Fibroblast of upper back skin (primary cell): ENCODE results near the gene LCN6.
"Not testable (repeated sequence)": the region's sequence is repeated elsewhere in the genome, so short reads cannot be mapped to it uniquely, and the experiment has no call there.

Experiments
- DNase-seq: peaks from one replicate; pipeline ENCODE4 v3.0.0-alpha.2; 2013

The LCN6 gene

DNA sequence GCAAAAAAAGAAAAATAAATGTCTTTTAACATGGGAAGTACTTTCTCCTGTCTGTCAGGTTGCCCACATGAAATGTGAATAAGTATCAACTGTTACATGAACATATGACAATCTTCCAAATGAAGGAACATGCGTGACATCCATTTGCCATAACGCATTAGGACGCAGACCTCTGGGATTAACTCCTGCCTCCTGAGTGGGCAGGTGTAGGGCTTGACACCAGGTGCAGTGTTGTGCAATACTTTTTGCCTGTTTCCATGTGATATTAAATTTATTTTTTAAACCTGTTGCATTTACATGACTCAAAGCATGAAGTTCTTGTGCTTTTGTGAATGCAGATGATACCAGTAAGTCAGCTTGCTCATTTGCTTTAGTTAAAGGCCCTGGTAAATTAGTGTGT, 34.1 kb upstream of the LCN6 start:
- DNase-seq: no peak

- no peak for DNase-seq
These were observed 31.5 kb upstream of the LCN6 start for GRCh38 chr9:136779808-136780207.

GRCh38 chr9:136777359-136777758, 29.0 kb upstream of the LCN6 start:
- DNase-seq: no peak

- DNase-seq: no peak
These were observed 28.6 kb upstream of the LCN6 start for GRCh38 chr9:136776947-136777346.

DNA sequence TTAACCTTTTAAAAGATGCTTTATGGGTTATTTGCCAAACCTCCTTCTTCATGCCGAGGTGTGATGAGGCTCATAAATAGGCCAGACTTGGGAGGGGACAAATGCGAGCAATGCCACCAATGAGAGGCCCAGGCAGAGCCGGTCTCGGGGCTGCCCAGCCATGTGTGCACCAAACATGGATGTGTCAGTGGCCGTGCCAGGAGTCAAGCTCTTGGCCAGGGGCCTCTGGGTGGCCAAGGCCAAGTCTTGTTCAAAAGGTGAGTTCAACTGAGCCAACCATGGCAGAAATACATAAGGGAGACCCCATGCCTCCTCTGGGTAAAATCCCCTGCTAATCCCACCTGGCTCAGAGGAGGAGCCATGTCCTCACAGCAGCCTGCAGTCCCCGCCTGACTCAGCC, 26.9 kb upstream of the LCN6 start:
- no peak for DNase-seq

DNA sequence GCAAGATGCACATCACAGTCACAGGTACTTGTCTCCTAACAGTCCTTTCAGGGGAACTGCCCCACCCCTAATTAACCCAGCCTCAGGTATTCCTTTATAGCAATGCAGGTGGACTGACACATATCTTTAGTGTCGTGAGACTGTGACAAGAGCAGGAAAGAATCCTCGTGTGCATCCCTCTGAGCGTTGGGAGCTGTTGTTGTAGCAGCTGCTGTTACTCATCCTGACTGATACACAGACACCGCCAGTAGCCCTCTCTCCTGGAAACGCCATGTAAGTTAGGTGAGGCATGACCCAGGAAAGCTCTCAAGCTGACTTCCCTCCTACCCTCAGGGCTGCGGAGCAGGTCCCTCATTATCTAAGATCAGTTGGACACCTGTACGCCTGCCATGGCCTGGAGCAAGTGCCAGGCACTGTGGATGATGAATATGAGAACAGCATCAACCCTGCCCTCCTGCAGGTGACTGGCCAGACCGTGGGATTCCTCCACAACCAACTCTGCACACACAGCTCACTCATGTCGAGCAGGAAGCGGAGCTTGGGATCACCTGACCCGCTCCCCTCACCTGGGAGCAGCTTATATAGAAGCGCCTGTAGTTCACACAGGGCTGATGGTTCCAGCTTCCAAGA, 26.2 kb upstream of the LCN6 start:
- DNase-seq: no peak

DNA sequence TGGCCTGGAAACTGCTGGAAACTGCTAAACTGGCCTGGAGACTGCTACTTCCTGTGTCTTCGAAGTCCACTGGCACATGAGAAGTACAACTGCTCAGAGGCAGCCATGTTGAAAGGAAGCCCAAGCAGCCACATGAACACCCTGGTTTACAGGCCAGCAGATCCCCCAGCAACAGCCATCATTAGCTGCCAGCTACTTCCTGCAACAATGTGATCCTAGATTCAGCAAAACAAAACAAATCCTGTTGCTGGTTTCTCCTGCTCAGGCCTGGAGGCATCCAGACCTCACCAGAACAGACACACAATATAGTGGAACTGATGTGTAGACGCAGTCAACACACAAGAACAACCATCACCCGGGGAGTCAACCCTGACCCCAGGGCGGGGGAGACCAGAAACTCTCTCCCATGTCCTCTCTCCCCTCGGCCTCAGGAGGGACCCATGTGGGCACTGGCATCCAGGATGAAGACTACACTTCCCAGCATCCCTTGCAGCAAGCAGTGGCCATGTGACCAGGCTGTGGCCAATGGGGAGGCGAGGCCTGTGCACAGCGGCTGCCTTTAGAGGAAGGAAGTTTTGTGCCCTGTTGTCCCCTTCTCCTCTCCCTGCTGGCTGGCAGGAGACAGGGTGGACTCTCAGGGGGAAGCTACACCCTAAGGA, 25.2 kb upstream of the LCN6 start:
- DNase-seq: no peak

GRCh38 chr9:136771907-136772415, 23.6 kb upstream of the LCN6 start:
- DNase-seq: no peak

GRCh38 chr9:136769710-136770191, 21.4 kb upstream of the LCN6 start:
- no peak for DNase-seq

DNA sequence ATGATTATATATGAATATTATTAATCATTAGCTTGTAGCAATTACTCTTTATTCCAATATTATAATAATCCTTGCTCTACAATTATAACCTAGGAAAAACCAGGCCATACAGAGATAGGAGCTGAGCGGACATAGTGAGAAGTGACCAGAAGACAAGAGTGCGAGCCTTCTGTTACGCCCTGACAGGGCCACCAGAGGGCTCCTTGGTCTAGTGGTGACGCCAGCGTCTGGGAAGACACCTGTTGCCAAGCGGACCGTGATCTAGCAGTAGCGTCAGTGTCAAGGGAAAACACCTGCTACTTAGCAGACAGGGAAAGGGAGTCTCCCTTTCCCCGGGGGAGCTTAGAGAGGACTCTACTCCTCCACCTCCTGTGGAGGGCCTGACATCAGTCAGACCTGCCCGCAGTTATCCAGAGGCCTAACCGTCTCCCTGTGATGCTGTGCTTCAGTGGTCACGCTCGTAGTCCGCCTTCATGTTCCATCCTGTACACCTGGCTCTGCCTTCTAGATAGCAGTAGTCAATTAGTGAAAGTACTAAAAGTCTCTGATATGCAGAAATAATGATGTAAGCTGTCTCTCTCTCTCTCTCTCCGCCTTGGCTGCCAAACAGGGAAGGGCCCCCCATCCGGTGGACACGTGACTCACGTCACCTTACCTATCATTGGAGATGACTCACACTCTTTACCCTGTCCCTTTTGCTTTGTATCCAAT, 18.2 kb upstream of the LCN6 start:
- peak; percentile 24 for DNase-seq

DNA sequence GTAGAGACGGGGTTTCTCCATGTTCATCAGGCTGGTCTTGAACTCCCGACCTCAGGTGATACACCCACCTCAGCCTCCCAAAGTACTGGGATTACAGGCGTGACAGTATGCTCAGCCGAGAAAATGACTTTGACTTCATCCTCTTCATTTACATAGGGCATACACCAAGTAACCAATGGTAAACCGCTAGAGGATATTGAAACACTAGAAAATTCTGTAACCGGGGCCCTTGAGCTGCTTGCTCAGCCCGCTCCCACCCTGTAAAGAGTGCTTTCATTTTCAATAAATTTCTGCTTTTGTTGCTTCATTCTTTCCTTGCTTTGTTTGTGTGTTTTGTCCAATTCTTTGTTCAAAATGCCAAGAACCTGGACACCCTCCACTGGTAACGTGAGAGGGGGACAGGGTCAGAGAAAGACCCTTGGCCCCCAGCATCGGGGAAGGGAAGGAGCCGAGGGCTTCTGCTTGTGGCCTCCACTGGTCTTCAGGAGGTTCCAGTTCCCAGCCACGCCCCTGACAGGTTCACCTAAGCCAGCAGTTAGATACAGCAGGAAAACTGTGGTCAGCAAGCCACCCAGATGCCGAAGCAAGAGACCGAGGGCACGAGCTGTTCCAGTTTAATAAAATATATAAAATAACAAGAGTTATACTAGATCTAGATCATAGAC, 17.6 kb upstream of the LCN6 start:
- DNase-seq: not testable (repeated sequence)

GRCh38 chr9:136765041-136765440, 16.7 kb upstream of the LCN6 start:
- DNase-seq: no peak

- DNase-seq: no peak
These were observed 16.1 kb upstream of the LCN6 start, which contains the start of gene LCN15 for GRCh38 chr9:136764301-136764891. Gene LCN15, minus strand, starts transcription at chr9:136764518. Its CDS starts 30 bp downstream, at chr9:136764488.

DNA sequence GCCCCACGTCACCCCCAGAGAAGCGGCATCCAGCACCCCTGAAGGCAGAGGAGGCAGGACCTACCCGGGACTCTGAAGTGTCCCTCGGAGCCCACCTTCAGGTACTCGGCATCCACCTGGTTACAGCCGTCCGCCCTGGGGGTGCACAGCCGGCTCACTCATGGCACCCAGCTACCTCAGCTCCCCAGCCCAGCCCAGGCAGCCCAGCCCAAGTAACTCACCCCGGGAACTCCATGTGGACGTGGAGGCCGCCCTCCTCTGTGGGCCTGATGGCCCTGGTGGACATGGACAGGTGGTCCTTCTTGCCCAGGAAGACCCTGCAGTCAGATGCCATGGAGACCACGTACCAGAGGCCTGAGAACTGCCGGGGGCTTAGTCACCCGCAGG, 15.3 kb upstream of the LCN6 start:
- DNase-seq: no peak

- peak; percentile 4 for DNase-seq
These were observed 14.8 kb upstream of the LCN6 start for GRCh38 chr9:136762915-136763648.

- DNase-seq: no peak
These were observed 13.9 kb upstream of the LCN6 start for GRCh38 chr9:136762221-136762691.

DNA sequence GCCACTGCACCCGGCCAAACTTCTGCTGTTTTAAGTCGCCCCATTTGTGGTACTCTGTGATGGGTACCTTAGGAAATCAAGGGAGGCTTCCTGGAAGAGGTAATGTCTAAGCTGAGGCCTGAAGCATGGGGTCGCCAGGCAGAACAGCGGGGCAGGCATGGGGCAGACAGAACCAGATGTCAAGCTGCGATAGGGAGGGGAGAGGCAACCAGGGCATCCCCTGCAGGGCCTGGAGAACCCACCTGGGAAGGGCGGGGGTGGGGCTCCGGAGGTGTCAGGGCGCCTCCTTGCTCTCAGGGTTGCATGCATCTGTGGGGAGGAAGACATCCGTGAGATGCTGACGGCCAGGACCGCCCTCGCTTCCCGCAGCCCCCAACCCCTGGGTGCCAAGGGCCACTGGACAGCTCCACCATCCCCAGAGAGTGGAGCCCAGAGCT, 13.2 kb upstream of the LCN6 start:
- DNase-seq: no peak

DNA sequence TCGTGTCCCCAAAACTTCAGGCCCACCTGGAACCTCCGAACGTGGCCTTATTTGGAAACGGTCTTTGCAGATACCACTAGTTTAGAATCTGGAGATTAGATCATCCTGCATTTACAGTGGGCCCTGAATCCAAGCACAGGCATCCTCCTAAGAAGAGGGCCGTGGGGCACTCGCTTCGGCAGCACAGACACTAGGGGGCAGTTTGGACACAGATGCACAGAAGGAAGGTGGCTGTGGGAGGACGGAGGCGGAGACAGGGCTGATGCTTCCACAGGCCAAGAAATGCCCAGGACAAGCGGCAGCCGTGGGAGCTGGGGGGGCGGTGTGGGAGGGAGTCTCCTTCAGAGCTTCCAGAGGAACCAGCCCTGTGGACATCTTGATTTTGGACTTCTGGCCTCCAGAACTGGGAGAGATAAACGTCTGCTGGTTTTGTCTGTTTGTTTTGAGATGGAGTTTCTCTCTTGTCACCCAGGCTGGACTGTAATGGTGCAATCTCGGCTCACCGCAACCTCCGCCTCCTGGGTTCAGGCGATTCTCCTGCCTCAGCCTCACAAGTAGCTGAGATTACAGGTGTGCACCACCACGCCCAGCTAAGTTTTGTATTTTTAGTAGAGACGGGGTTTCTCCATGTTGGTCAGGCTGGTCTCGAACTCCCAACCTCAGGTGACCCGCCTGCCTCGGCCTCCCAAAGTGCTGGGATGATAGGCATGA, 12.7 kb upstream of the LCN6 start:
- peak; percentile 53 for DNase-seq

DNA sequence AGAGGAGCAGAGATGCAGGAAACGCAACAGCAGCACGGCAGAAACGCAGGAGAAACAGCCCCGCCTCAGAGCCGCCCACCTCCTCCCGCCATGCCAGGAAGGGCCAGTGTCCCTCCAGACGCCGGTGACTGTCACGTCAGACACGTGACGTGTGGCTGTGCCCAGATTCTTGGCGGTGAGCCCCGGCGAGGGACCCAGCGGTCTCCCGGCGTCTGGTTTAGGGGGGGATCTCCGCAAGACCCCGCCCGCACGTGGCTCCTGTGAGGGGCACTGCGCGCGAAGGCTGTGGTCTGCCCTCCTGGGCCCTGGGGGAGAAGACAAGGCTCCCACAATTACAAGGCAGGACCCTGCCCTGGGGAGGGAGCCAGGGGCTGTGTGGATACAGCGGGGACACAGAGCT, 12.1 kb upstream of the LCN6 start:
- no peak for DNase-seq

- DNase-seq: no peak
These were observed 11.4 kb upstream of the LCN6 start for GRCh38 chr9:136759436-136760325.
